HG02870 (cell line): Measurements from ENCODE around the gene VMAC.

Experiments used
- ATAC-seq: cut with Tn5 transposase; IDR thresholded peaks from one replicate; pipeline ENCODE4 v1.9.1; 2021; ENCODE audit warnings: mild to moderate bottlenecking, moderate library complexity; ENCODE audit not compliant: unreplicated experiment

The VMAC gene

GRCh38 chr19:5927441-5927821, 22.8 kb downstream of the VMAC start:
- ATAC-seq: no peak

- no peak for ATAC-seq
Observed at GRCh38 chr19:5929179-5929578, 24.5 kb downstream of the VMAC start.

DNA sequence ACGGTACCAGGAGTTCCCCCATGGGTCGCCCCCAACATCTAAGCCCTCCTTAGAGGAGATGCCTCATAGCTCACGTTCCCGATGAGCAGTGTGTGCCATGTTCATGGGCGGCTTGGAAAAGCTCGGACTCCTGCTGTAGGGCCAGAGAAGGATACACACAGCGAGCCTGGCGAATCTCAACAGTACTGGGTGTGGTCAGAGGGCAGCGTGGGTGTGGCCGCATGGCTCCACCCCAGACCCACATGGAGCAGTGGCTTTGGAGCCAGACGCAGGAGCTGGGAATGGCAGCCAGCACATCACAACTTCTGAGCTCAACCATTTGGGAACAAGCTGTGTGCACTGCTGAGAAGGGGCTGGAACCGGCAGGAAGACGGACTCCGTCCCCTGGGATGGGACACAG, 25.0 kb downstream of the VMAC start:
- no peak for ATAC-seq

GRCh38 chr19:5931251-5931650, 26.6 kb downstream of the VMAC start:
- ATAC-seq: no peak

DNA sequence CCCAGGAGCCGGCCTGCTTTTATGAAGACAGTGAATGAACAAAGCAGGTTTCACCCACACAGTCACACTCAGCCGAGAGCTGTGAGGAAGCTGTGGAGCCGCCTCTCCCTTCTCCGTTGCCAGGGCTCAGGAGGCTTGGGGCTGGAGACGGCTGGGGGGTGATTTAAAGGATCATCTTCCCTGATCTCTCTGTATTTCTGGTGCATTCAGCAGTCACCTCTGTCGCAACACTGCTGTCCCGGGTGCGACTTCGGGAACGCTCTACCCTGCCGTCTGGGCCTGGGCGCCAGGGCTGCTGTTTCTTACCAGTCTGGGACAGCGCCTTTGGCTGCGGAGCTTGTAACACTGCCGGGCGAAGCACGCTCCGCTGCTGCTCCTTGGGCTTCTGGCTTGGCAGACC, 27.5 kb downstream of the VMAC start:
- no peak for ATAC-seq

DNA sequence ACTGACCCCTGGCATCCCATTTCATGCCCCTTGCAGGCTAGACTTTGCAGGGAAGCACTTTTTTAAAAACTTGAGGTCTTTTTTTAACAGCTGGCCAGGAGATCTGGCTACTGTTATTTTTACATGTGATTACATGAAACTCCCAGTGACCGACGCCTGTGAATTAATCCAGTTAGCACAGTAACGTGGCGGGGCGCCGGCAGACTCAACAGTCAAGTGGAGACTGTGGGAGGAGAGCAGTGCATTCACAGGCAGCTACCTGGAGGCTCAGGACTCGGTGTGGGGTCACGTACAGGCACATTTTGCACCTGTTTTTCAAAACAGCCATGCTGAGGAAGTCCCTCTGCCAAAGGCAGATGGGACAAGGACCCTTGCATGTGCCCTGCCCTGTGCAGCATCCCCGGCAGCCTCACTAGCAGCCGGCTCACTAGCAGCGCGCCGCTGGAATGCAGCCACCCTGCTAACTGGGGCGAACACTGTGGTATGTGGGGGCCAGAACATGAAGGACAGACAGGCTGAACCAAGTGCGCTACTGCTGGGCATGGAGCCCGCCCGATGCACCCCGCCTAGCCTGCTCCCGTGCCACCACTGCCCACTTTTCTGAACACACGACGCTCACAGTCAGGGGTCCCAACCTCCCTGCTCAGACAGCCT, 28.1 kb downstream of the VMAC start:
- no peak for ATAC-seq

GRCh38 chr19:5933391-5934068, 28.9 kb downstream of the VMAC start:
- ATAC-seq: no peak

DNA sequence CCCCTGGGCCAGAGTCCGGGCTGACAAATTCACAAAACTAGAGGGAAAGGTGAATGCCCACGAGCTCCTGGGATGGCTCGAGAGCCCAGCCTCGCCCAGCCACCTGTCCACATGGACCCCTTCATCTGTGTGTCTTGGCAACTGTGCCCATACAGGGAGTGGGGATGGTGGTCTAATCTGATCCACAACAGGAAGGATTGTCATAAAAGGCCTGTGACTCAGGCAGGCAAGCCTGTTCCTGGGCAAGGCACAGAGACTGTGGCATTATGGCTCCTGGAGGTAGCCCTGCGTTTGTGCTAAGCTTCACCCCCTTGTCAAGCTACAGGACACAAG, 29.4 kb downstream of the VMAC start:
- no peak for ATAC-seq

DNA sequence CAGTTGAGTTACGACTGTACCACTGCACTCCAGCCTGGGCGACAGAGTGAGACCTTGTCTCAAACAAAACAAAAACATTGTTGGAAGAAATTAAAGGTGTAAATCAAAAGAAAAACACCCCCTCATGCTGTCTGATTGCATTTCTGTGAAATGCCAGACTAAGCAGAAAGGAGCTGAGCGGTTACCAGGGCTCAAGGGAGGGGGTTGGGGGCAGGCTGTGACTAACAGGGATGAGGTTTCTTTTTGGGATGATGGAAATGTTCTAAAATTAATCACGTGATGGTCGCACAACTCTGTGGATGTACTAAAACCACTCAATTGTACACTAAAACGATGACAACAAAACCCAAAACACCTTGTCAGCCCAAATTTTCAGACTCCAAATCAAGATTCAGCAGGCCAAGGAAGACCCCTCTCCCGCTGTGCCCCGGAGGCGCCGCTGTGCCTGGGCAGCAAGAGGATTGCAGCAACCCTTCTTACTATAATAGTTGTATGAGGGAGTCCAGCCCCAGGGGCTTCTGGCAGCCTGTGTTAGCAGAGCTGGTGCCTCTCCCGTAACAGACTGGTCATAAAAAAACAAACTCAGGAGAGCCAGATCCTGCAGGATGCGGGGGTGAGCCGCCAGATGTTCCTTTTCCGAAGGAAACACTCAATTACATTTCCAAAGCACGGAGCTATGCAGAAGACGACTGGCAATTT, 30.3 kb downstream of the VMAC start:
- no peak for ATAC-seq

- ATAC-seq: no peak
Observed at GRCh38 chr19:5935473-5936291, 31.0 kb downstream of the VMAC start.

DNA sequence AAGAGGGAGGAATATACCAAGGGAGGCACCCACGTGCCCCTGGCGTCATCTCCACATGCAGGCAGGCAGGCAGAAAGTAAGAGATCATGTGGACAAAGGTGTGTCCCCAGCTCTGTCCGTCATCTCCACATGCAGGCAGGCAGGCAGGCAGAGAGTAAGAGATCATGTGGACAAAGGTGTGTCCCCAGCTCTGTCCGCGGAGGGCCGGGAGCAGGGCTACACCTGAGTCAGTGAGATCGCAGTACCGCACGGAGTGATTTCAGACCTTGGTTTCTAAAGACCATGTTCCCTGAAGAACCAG, 31.6 kb downstream of the VMAC start:
- ATAC-seq: no peak

GRCh38 chr19:5937550-5937949, 32.9 kb downstream of the VMAC start:
- no peak for ATAC-seq

DNA sequence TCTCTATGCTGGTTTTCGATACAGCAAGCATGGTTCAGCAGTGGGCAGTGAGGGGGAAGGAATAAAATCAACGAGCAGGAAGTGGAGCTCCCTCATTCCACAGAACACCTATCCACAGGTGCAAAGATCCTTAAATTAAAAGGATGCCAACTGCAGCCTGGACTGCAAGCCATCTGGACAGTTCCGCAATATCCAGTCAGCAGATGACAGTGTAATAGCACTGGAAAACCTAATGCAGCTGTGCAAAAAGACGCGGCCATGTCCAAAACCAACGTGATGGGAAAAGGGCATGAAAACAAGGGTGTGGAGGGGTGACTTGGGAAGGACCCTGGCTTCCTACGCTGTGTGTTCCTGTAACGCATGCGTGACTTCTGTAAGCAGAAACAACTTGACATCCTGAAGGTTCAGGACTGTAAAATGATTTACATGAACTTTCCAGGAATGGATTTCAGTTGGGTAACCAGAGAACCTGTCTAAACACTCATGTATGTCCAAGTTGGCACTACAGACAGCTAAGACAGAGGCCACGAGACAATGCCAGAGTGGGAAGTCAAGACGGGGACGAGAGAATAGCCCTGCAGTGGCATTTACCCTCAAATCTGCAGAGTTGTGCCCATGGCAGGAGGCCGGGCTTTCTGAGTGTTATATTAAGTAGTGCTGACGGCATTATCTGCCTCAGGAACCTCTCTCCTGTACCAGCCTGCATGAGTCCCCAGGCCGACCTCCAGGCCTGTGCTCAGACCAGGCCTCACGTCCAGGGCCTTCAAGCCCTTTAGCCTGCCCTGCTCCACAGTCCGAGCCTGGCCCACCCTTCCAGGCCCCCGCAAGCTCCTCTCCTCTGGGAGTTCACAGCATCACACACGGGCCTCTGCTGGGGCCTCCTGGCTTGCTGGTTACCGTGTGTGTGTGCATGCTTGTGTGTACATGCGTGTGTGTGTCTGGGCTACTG, 35.9 kb downstream of the VMAC start:
- ATAC-seq: no peak

DNA sequence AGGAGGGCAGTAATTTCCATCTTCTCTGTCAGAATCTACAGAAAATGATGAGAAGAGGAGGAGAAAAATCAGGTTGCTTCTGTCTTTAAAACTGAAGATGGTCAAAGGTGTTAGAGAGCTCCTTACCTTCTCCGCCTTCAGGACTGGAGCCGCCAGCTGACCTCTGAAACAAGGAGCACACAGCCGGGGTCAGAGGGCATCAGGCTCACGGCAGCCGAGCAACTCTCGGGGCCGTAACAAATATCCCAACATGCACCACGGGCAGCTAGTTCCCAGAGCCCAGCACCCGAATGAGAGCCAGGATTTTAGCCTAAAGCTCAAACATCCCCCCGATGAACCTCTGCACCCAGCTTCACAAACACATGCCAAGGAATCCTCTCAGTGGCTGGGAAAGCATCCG, 37.0 kb downstream of the VMAC start:
- ATAC-seq: no peak

GRCh38 chr19:5943045-5943444, 38.4 kb downstream of the VMAC start:
- no peak for ATAC-seq

GRCh38 chr19:5943623-5944022, 39.0 kb downstream of the VMAC start:
- ATAC-seq: no peak

GRCh38 chr19:5947435-5947834, 42.8 kb downstream of the VMAC start:
- ATAC-seq: no peak

- ATAC-seq: no peak
Observed at GRCh38 chr19:5948752-5949564, 44.3 kb downstream of the VMAC start.

- ATAC-seq: no peak
Observed at GRCh38 chr19:5949792-5950305, 45.2 kb downstream of the VMAC start.

DNA sequence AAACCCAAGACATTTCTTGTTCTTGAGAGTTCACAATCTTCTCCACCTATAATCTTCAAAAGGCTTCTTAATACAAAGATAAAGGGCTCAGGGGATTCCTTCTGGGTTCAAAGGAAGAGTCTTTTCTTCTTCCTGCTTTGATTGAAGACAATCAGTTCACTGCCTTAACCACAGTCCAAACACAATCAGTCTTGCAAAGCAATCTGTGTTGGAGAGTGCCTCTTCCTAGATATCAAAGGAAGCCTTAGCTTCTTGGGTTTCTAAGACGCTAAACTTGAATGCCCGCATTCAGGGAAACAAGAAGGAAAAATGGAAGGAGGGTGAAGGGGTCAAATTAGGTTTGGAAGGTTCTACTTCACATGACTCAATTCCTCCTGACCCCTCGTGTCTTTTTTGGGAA, 46.1 kb downstream of the VMAC start:
- no peak for ATAC-seq
